Measurements from ENCODE around the gene PITPNC1. TPM values are rescaled to one million over a fixed set of nuclear protein-coding genes. Genes with fewer than 3 reads are reported as not detected.

Gene PITPNC1
- polyA plus RNA-seq, 1 donor from 2014 or later: 18.8 TPM

DNA sequence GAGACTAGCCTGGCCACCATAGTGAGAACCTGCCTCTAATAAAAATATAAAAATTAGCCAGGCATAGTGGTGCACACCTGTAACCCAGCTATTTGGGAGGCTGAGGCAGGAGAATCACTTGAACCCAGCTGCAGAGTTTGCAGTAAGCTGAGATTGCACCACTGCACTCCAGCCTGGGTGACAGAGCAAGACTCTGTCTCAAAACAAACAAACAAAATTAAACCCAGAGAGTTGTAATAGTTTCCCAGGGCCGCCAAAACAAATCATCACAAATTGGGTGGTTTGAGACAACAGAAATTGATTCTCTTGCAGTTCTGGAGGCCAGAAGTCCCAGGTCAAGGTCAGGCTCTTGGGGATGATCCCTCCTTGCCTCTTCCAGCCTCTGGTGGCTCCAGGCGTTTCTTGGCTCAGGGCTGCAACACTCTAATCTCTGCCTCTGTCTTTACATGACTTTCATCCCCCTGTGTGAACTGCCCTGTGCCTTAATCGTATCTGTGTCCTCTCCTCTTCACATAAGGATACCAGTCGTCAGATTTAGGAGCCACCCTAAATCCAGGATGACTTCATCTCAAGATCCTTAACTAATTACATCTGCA is 240.3 kb downstream of the PITPNC1 start:
- no peaks in the 10 kb centered on the region for H3F3A ChIP-seq (ENCODE audit: insufficient read depth, low read length, poor library complexity, severe bottlenecking)
- no peak overlapping the region for H2AFZ ChIP-seq (ENCODE audit: low read depth, low read length)
- no peak overlapping the region for H3K27ac ChIP-seq (ENCODE audit: low read length)
- no peak for TF ChIP-seq EP300 (conservative IDR thresholded peaks at IDR 0.05; ENCODE audit: poor library complexity, severe bottlenecking)
- TF ChIP-seq, protein P1, sequence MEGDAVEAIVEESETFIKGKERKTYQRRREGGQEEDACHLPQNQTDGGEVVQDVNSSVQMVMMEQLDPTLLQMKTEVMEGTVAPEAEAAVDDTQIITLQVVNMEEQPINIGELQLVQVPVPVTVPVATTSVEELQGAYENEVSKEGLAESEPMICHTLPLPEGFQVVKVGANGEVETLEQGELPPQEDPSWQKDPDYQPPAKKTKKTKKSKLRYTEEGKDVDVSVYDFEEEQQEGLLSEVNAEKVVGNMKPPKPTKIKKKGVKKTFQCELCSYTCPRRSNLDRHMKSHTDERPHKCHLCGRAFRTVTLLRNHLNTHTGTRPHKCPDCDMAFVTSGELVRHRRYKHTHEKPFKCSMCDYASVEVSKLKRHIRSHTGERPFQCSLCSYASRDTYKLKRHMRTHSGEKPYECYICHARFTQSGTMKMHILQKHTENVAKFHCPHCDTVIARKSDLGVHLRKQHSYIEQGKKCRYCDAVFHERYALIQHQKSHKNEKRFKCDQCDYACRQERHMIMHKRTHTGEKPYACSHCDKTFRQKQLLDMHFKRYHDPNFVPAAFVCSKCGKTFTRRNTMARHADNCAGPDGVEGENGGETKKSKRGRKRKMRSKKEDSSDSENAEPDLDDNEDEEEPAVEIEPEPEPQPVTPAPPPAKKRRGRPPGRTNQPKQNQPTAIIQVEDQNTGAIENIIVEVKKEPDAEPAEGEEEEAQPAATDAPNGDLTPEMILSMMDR (IDR thresholded peaks at IDR 0.05; ENCODE audit: poor library complexity, severe bottlenecking): no peak
- no peak for TF ChIP-seq MXI1 (conservative IDR thresholded peaks at IDR 0.05; ENCODE audit: poor library complexity, severe bottlenecking)
- TF ChIP-seq TAF1 (IDR thresholded peaks at IDR 0.05; ENCODE audit: low read depth): no peak
- TF ChIP-seq POLR2AphosphoS5 (IDR thresholded peaks at IDR 0.05): no peak
- no peak for TF ChIP-seq RAD21 (conservative IDR thresholded peaks at IDR 0.05)
- no peak for TF ChIP-seq EZH2 (IDR thresholded peaks at IDR 0.05; ENCODE audit: borderline replicate concordance, insufficient read depth, low read length, poor library complexity, severe bottlenecking)
- TF ChIP-seq, protein P2, sequence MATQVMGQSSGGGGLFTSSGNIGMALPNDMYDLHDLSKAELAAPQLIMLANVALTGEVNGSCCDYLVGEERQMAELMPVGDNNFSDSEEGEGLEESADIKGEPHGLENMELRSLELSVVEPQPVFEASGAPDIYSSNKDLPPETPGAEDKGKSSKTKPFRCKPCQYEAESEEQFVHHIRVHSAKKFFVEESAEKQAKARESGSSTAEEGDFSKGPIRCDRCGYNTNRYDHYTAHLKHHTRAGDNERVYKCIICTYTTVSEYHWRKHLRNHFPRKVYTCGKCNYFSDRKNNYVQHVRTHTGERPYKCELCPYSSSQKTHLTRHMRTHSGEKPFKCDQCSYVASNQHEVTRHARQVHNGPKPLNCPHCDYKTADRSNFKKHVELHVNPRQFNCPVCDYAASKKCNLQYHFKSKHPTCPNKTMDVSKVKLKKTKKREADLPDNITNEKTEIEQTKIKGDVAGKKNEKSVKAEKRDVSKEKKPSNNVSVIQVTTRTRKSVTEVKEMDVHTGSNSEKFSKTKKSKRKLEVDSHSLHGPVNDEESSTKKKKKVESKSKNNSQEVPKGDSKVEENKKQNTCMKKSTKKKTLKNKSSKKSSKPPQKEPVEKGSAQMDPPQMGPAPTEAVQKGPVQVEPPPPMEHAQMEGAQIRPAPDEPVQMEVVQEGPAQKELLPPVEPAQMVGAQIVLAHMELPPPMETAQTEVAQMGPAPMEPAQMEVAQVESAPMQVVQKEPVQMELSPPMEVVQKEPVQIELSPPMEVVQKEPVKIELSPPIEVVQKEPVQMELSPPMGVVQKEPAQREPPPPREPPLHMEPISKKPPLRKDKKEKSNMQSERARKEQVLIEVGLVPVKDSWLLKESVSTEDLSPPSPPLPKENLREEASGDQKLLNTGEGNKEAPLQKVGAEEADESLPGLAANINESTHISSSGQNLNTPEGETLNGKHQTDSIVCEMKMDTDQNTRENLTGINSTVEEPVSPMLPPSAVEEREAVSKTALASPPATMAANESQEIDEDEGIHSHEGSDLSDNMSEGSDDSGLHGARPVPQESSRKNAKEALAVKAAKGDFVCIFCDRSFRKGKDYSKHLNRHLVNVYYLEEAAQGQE (IDR thresholded peaks at IDR 0.05; ENCODE audit: borderline replicate concordance): no peak
- H3K27me3 ChIP-seq (ENCODE audit: insufficient read depth, low read depth, low read length): no peaks in the 10 kb centered on the region
- H3K9me2 ChIP-seq (ENCODE audit: insufficient read depth, low read length): no peaks in the 10 kb centered on the region
- no peaks in the 10 kb centered on the region for H4K20me1 ChIP-seq (ENCODE audit: insufficient read depth)
- no peak overlapping the region for H3K4me2 ChIP-seq (ENCODE audit: low read length)
- no peak overlapping the region for H3K9ac ChIP-seq (ENCODE audit: low read length)
- H3K9me3 ChIP-seq (ENCODE audit: low read length): no peaks in the 10 kb centered on the region
- no peaks in the 10 kb centered on the region for H3K79me2 ChIP-seq (replicated peaks; ENCODE audit: insufficient read depth, low read length)
- H3K36me3 ChIP-seq (ENCODE audit: insufficient read depth, low read length): no peaks in the 10 kb centered on the region
- H3K4me3 ChIP-seq (ENCODE audit: low read length): no peak overlapping the region

DNA sequence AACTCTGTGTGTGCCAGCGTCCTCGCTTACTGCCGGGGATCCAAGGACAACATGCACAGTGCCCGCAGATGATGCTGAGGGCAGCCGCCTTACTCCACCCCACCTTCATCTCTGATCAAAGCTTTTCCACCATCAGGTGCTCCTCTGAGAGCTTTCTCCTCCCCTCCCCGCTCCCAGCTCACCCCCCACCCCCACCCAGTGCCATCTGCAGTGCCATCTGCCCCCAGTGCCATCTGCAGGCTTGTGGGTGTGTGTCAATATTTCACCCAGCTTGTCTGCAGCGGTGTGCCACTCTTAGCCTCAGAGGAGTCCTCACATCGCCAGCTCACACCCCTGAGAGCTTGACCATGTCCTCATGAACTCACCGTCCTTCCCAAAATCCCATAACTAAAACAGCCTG is 242.5 kb downstream of the PITPNC1 start:
- Histone ChIP-seq H4K20me1 (ENCODE audit: insufficient read depth) (no peaks in the 10 kb centered on the region), H3K9me2 (ENCODE audit: insufficient read depth, low read length) (no peaks in the 10 kb centered on the region), H2AFZ (ENCODE audit: low read depth, low read length) (no peak overlapping the region), H3K27ac (ENCODE audit: low read length) (no peak overlapping the region), H3K4me3 (ENCODE audit: low read length) (no peak overlapping the region), H3K79me2 (replicated peaks; ENCODE audit: insufficient read depth, low read length) (no peaks in the 10 kb centered on the region), H3K9ac (ENCODE audit: low read length) (no peak overlapping the region), H3K4me2 (ENCODE audit: low read length) (no peak overlapping the region), H3K27me3 (ENCODE audit: insufficient read depth, low read depth, low read length) (no peaks in the 10 kb centered on the region), H3F3A (ENCODE audit: insufficient read depth, low read length, poor library complexity, severe bottlenecking) (no peaks in the 10 kb centered on the region), H3K9me3 (ENCODE audit: low read length) (no peaks in the 10 kb centered on the region), H3K36me3 (ENCODE audit: insufficient read depth, low read length) (no peaks in the 10 kb centered on the region)
- TF ChIP-seq RAD21 (conservative IDR thresholded peaks at IDR 0.05) (no peak), EZH2 (IDR thresholded peaks at IDR 0.05; ENCODE audit: borderline replicate concordance, insufficient read depth, low read length, poor library complexity, severe bottlenecking) (no peak), SMC3 (conservative IDR thresholded peaks at IDR 0.05; ENCODE audit: poor library complexity) (no peak), MXI1 (conservative IDR thresholded peaks at IDR 0.05; ENCODE audit: poor library complexity, severe bottlenecking) (no peak), TAF1 (IDR thresholded peaks at IDR 0.05; ENCODE audit: low read depth) (no peak), POLR2AphosphoS5 (IDR thresholded peaks at IDR 0.05) (no peak), EP300 (conservative IDR thresholded peaks at IDR 0.05; ENCODE audit: poor library complexity, severe bottlenecking) (no peak)
- TF ChIP-seq, protein P1 (IDR thresholded peaks at IDR 0.05; ENCODE audit: poor library complexity, severe bottlenecking): no peak
- TF ChIP-seq, protein P2 (IDR thresholded peaks at IDR 0.05; ENCODE audit: borderline replicate concordance): no peak

Data from neural cell (in vitro differentiated cells).